Esophagus muscularis mucosa (tissue), 3 donors: ENCODE data around the gene SLC25A48.

Source experiments
- CTCF ChIP-seq, 3 experiments: fragments of 200-600 bp in 2 of 3; fragments of 450-650 bp in 1 of 3; sonication (generic) in 2 of 3; IDR thresholded peaks; one replicate each; pipeline ENCODE4 v1.5.1; 2017 to 2019; ENCODE audit warnings: antibody characterized with exemption in 3 of 3, mild to moderate bottlenecking in 2 of 3, moderate library complexity in 1 of 3
- POLR2A ChIP-seq: fragments of 450-650 bp; IDR thresholded peaks from one replicate; pipeline ENCODE4 v1.6.1; 2017; ENCODE audit warnings: antibody characterized with exemption, moderate library complexity, mild to moderate bottlenecking, low read depth
- POLR2AphosphoS5 ChIP-seq, 2 donors: sonication (generic); formaldehyde crosslinking; IDR thresholded peaks; one replicate each; pipeline ENCODE4 v1.6.1; 2017; ENCODE audit warnings: antibody characterized with exemption in 2 of 2

GRCh38 chr5:135821802-135822201, 12.7 kb upstream of the SLC25A48 start:
- TF ChIP-seq CTCF (IDR thresholded peaks at IDR 0.05) (no peak), POLR2A (no peak), POLR2AphosphoS5 (IDR thresholded peaks at IDR 0.05) (no peak)
